GM19324 (cell line): ENCODE data around the gene RHOU.

Experiments used
- ATAC-seq: cut with Tn5 transposase; IDR thresholded peaks from one replicate; pipeline ENCODE4 v1.9.1; 2021; ENCODE audit warnings: mild to moderate bottlenecking, moderate library complexity; ENCODE audit not compliant: unreplicated experiment, low FRiP score

RHOU gene

GRCh38 chr1:228736844-228737445, 1.7 kb downstream of the RHOU start:
- no peak for ATAC-seq

GRCh38 chr1:228737601-228738041, 2.3 kb downstream of the RHOU start:
- no peak for ATAC-seq

- ATAC-seq: no peak
Observed at GRCh38 chr1:228739826-228740225, 4.5 kb downstream of the RHOU start.

GRCh38 chr1:228740543-228741317, 5.5 kb downstream of the RHOU start:
- ATAC-seq: no peak

- no peak for ATAC-seq
Observed at GRCh38 chr1:228742281-228742860, 7.1 kb downstream of the RHOU start.

- ATAC-seq: no peak
Observed at GRCh38 chr1:228743405-228743804, 8.1 kb downstream of the RHOU start.

- no peak for ATAC-seq
Observed at GRCh38 chr1:228744356-228744755, 9.1 kb downstream of the RHOU start.

- no peak for ATAC-seq
Observed at GRCh38 chr1:228744918-228745317, 9.6 kb downstream of the RHOU start.

- ATAC-seq: no peak
Observed at GRCh38 chr1:228745497-228745896, 10.2 kb downstream of the RHOU start.

GRCh38 chr1:228747301-228747935, 12.1 kb downstream of the RHOU start:
- no peak for ATAC-seq

- no peak for ATAC-seq
Observed at GRCh38 chr1:228748029-228748428, 12.8 kb downstream of the RHOU start.

GRCh38 chr1:228748431-228748830, 13.2 kb downstream of the RHOU start:
- no peak for ATAC-seq

- ATAC-seq: no peak
Observed at GRCh38 chr1:228749765-228750164, 14.5 kb downstream of the RHOU start.

- no peak for ATAC-seq
Observed at GRCh38 chr1:228750915-228751314, 15.6 kb downstream of the RHOU start.

GRCh38 chr1:228751360-228752098, 16.2 kb downstream of the RHOU start:
- no peak for ATAC-seq

- no peak for ATAC-seq
Observed at GRCh38 chr1:228752258-228752657, 17.0 kb downstream of the RHOU start.

GRCh38 chr1:228752675-228753265, 17.5 kb downstream of the RHOU start:
- no peak for ATAC-seq

- ATAC-seq: no peak
Observed at GRCh38 chr1:228753287-228753686, 18.0 kb downstream of the RHOU start.

GRCh38 chr1:228753786-228754360, 18.6 kb downstream of the RHOU start:
- ATAC-seq: no peak
